Endodermal cell (in vitro differentiated cells): ENCODE results near the gene CD44. TPM values are rescaled to one million over a fixed set of nuclear protein-coding genes. Genes with fewer than 3 reads are reported as not detected.

Experiments used
- DNase-seq: peaks from one replicate; pipeline ENCODE4 v3.0.0-alpha.2; 2017
- H3K27ac ChIP-seq: 2 replicates; pipeline ENCODE4 v1.5.1; 2013; ENCODE audit warnings: mild to moderate bottlenecking, low read depth, low read length, moderate library complexity
- H3K27me3 ChIP-seq: 2 replicates; pipeline ENCODE4 v1.6.1; 2013; ENCODE audit warnings: mild to moderate bottlenecking, low read length, moderate library complexity; ENCODE audit not compliant: insufficient read depth, control insufficient read depth, poor library complexity, severe bottlenecking
- H3K36me3 ChIP-seq: 2 replicates; pipeline ENCODE4 v1.7.0; 2013; ENCODE audit warnings: mild to moderate bottlenecking, low read length, moderate library complexity; ENCODE audit not compliant: control insufficient read depth, insufficient read depth
- H3K4me1 ChIP-seq: one replicate; pipeline ENCODE4 v1.7.0; 2013; ENCODE audit warnings: low read length; ENCODE audit not compliant: control insufficient read depth, insufficient read depth
- H3K4me3 ChIP-seq: 2 replicates; pipeline ENCODE4 v1.5.1; 2013; ENCODE audit warnings: mild to moderate bottlenecking, low read length, moderate library complexity
- H3K9ac ChIP-seq: 2 replicates; pipeline ENCODE4 v1.6.1; 2013; ENCODE audit warnings: mild to moderate bottlenecking, low read length, moderate library complexity; ENCODE audit not compliant: poor library complexity, severe bottlenecking; ENCODE audit errors: extremely low read depth
- H3K9me3 ChIP-seq: 2 replicates; pipeline ENCODE4 v1.6.1; 2013; ENCODE audit warnings: mild to moderate bottlenecking, low read length, moderate library complexity; ENCODE audit not compliant: control insufficient read depth
- H3K27ac Mint-ChIP-seq: 2 replicates; pipeline ENCODE4 v1.8.0; 2020; ENCODE audit warnings: mixed read lengths
- H3K27me3 Mint-ChIP-seq: 2 replicates; pipeline ENCODE4 v1.8.0; 2021; ENCODE audit warnings: mild to moderate bottlenecking, mixed read lengths; ENCODE audit not compliant: insufficient read depth
- H3K36me3 Mint-ChIP-seq: 2 replicates; pipeline ENCODE4 v1.8.0; 2020; ENCODE audit warnings: low read depth, mixed read lengths
- H3K4me1 Mint-ChIP-seq: 2 replicates; pipeline ENCODE4 v1.8.0; 2020; ENCODE audit warnings: mixed read lengths
- H3K4me3 Mint-ChIP-seq: 2 replicates; pipeline ENCODE4 v1.8.0; 2020; ENCODE audit warnings: mild to moderate bottlenecking, moderate library complexity, mixed read lengths
- H3K9me3 Mint-ChIP-seq: 2 replicates; pipeline ENCODE4 v1.8.0; 2020; ENCODE audit warnings: mild to moderate bottlenecking, mixed read lengths
- CTCF ChIP-seq: fragments of 200-600 bp; sonication (generic); conservative IDR thresholded peaks from 2 replicates; pipeline ENCODE4 v1.5.0; 2021; ENCODE audit warnings: antibody characterized with exemption, mild to moderate bottlenecking
- WGBS, 2 experiments: methylation state at CpG; one replicate each; pipeline versions ENCODE4 v1.1.5 to v1.1.7; 2013; ENCODE audit warnings: missing lambda C conversion rate in 2 of 2, mixed read lengths in 1 of 2; ENCODE audit not compliant: insufficient coverage in 1 of 2, insufficient read length in 1 of 2; 5-methylcytosine and 5-hydroxymethylcytosine counted together
- total RNA-seq, 2 donors: library from RNA; stranded (reverse); fragmentation: NEBNext Ultra II Directional in 1 of 2; extraction: Animal tissue kit (Norgen Biotek cat#: 25700) in 1 of 2; gene quantifications; 2 replicates in 1 of 2; 3 replicates in 1 of 2; pipeline ENCODE4 v1.2.1, GENCODE V29; 2021

Gene CD44
- total RNA-seq, 2 donors from 2014 or later = 1.2 to 4.6 TPM

GRCh38 chr11:35243774-35244173 lies 104.8 kb downstream of the CD44 start:
- no peak for TF ChIP-seq CTCF
- H3K4me3 ChIP-seq = no peak overlapping the region
- no peaks in the 10 kb centered on the region for H3K36me3 ChIP-seq
- H3K4me1 ChIP-seq = no peaks in the 10 kb centered on the region
- peaks cover 4% of the 10 kb centered on the region for H3K9me3 ChIP-seq
- no peak for DNase-seq
- no peaks in the 10 kb centered on the region for H3K36me3 Mint-ChIP-seq
- no peaks in the 10 kb centered on the region for H3K27me3 ChIP-seq
- H3K27me3 Mint-ChIP-seq = peaks cover 2% of the 10 kb centered on the region
- H3K27ac Mint-ChIP-seq = no peak overlapping the region
- H3K4me1 Mint-ChIP-seq = peaks cover 10% of the 10 kb centered on the region
- WGBS, 2 experiments = 100% methylated on average over 2 of the region's 2 CpGs; no CpG with 5 or more reads in 1 of the 2 experiments
- peaks cover 2% of the 10 kb centered on the region for H3K9me3 Mint-ChIP-seq
- no peak overlapping the region for H3K9ac ChIP-seq
- H3K27ac ChIP-seq = no peak overlapping the region
- no peak overlapping the region for H3K4me3 Mint-ChIP-seq

GRCh38 chr11:35245056-35245455 lies 106.1 kb downstream of the CD44 start:
- Histone ChIP-seq H3K27me3 (no peaks in the 10 kb centered on the region), H3K4me1 (no peaks in the 10 kb centered on the region), H3K9ac (no peak overlapping the region), H3K27ac (no peak overlapping the region), H3K4me3 (no peak overlapping the region), H3K9me3 (peaks cover 4% of the 10 kb centered on the region), H3K36me3 (no peaks in the 10 kb centered on the region)
- no peaks in the 10 kb centered on the region for H3K36me3 Mint-ChIP-seq
- no peak for DNase-seq
- 83 to 95% methylated on average over 2 to 4 of the region's 4 CpGs for WGBS, 2 experiments
- TF ChIP-seq CTCF = no peak
- peaks cover 2% of the 10 kb centered on the region for H3K27me3 Mint-ChIP-seq
- peaks cover 2% of the 10 kb centered on the region for H3K4me1 Mint-ChIP-seq
- H3K9me3 Mint-ChIP-seq = peaks cover 3% of the 10 kb centered on the region
- no peak overlapping the region for H3K27ac Mint-ChIP-seq
- H3K4me3 Mint-ChIP-seq = no peak overlapping the region

GRCh38 chr11:35245786-35246185 lies 106.8 kb downstream of the CD44 start:
- H3K4me3 ChIP-seq = no peak overlapping the region
- H3K27me3 ChIP-seq = no peaks in the 10 kb centered on the region
- no peaks in the 10 kb centered on the region for H3K36me3 Mint-ChIP-seq
- no peak overlapping the region for H3K9ac ChIP-seq
- H3K4me1 Mint-ChIP-seq = no peaks in the 10 kb centered on the region
- H3K4me1 ChIP-seq = no peaks in the 10 kb centered on the region
- whole genome bisulfite sequencing, 2 experiments = 82 to 88% methylated on average over 1 of the region's 1 CpG
- H3K27ac Mint-ChIP-seq = no peak overlapping the region
- H3K27ac ChIP-seq = no peak overlapping the region
- DNase-seq = no peak
- no peak for TF ChIP-seq CTCF
- H3K27me3 Mint-ChIP-seq = peaks cover 2% of the 10 kb centered on the region
- H3K9me3 Mint-ChIP-seq = peaks cover 3% of the 10 kb centered on the region
- H3K36me3 ChIP-seq = no peaks in the 10 kb centered on the region
- H3K9me3 ChIP-seq = peaks cover 4% of the 10 kb centered on the region
- no peak overlapping the region for H3K4me3 Mint-ChIP-seq
